Stimulated activated CD8-positive, alpha-beta memory T cell treated with anti-CD3 and anti-CD28 coated beads, Interleukin-4, amount 100 ng/mL, for 4 hours (primary cell): Measurements from ENCODE around the gene KDM4C.
"Not testable (repeated sequence)": the region's sequence is repeated elsewhere in the genome, so short reads cannot be mapped to it uniquely, and the experiment has no call there.

Experiments
- DNase-seq, 2 donors: peaks; one replicate each; pipeline ENCODE4 v3.0.0-alpha.2; 2020; ENCODE audit warnings: low read depth in 2 of 2, low spot score in 1 of 2

Gene KDM4C

DNA sequence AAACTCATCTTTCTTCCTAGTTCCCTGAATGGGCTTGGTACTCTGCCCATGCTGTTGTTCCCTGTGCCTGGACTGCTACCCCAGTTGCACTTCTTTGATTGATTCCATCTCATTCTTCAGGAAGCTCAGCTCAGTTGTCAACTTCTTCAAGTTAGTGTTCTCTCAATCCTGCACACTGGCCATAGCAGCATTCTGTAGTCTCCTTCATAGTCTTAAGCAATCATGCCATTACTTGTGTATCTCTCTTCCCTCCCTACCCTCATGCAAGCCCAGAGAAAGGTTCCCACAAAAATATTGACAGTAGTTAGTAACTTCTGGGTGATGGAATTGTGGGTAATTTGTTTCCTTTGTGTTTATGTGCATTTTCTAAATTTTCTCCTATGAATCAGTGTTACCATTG, 5.5 kb downstream of the KDM4C start:
- DNase-seq, result no peak

DNA sequence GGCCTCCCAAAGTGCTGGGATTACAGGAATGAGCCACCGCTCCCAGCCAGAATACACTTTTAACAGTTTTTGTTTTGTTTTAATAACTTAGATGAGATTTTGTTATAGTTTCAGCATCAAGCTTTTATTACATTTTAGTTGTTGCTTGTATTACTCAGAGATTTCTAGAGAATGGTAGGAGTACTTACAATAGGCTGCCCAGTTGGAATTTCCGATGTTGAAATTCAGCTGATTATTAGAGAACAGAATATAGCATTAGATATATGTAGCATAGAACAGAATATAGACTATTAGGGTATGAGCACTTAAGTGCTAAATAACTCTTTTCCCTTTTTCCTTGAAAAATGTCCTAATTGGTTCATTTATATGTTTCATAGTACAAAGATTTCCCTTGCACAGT, 6.2 kb downstream of the KDM4C start:
- no peak for DNase-seq

DNA sequence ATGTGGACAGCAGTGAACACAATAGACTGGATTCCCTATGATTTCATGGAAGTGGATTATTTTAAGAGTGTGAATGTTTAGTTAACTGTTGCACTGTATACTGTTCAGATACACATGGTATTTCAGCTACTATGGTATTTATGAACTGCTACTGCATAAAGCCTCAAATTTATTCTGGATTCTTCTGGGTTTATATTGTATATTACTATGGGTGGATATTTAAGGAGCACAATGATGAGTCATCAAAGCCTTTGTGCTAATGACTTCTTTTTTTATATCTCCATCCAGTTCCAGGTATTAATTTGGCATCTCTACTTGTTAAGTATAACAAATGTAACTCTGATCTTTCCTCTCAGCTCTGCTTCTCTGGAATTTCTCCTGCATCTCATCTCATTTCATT, 6.8 kb downstream of the KDM4C start:
- no peak for DNase-seq

DNA sequence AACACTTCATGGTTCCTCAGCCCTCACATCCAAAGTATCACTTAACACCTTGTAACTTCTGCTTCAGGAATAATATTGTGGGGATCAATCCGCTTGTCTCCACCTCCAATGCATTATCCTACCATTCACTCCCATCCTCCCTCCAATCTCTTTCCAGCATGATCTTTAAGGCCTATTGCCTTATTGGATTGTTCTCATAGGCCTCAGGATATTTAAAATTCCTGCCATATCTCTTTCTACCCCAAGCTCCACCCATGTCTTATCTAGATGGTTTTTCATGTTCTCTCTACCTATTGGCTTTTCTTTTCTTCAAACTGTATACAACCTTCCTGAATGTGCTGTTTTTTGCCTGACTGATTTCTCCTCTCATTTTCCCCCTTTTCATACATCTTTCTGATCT, 7.2 kb downstream of the KDM4C start:
- DNase-seq, result no peak

DNA sequence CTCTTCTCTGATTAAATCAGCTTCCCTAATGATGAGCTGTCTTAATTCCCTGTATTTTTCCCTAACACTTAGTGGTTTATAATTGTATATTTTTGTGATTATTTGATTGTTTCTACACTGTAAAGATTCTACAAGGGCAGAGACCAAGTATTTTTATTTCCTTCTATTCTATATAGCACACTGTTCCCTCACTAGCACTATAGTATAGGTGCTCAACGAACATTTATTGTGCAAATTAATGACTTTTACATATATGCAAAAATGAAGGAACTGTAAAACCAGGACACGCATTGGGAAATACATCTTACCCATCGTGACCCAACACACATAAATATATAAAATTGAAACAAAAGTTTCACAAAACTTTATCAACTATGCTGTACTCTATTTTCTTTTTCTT, 7.6 kb downstream of the KDM4C start:
- DNase-seq, result no peak

DNA sequence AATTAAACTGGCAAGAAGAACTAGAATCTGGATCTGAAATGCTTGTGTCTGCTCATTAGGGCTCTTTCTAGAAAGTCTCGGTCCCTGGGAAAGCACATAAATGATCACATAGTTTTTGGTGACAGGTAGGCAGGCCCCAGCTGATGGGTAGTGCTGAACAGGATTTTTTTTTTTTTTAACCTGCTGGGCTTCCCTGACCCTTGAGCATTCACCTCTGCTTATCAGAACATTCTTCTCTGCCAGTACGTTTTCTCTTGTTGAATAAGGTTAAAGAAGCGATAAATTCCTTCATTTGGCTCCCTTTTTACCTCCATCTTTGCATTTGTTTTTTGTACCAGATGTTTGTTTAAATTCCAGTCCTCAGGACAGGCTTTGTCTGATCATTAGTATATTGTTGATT, 8.8 kb downstream of the KDM4C start:
- no peak for DNase-seq

DNA sequence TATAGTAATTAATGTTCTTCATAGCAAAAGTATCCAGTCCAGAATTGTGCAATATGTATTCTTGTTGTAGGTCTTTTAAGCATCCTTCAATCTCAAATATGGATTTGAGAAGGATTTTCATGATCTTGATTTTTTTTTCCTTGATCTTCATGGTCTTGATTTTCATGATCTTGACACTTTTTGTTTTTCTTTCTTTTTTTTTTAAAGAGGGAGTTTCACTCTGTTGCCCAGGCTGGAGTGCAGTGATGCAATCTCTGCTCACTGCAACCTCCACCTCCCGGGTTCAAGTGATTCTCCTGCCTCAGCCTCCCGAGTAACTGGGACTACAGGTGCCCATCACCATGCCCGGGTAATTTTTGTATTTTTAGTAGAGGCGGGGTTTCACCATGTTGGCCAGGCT, 10.8 kb downstream of the KDM4C start:
- DNase-seq, result not testable (repeated sequence)

DNA sequence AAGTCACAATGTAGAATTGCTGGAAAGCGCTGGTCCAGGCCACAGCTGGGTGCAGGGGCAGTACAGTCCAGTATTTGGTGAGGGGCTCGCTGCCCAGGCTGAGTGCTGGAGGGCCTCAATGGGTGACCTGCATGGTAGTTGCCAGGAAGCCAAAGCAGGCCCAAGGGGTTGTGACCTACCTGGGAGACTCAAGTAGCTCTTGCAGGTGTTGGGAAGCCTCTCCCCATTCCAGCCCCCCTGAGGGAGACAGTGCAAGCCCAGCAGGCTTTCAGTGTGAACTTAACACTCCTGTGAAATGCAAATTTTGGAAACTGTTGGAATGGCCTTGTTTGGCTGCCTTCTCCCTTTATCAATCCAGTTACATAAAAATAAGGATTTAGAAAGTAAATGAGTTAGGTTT, 13.9 kb downstream of the KDM4C start:
- no peak for DNase-seq

DNA sequence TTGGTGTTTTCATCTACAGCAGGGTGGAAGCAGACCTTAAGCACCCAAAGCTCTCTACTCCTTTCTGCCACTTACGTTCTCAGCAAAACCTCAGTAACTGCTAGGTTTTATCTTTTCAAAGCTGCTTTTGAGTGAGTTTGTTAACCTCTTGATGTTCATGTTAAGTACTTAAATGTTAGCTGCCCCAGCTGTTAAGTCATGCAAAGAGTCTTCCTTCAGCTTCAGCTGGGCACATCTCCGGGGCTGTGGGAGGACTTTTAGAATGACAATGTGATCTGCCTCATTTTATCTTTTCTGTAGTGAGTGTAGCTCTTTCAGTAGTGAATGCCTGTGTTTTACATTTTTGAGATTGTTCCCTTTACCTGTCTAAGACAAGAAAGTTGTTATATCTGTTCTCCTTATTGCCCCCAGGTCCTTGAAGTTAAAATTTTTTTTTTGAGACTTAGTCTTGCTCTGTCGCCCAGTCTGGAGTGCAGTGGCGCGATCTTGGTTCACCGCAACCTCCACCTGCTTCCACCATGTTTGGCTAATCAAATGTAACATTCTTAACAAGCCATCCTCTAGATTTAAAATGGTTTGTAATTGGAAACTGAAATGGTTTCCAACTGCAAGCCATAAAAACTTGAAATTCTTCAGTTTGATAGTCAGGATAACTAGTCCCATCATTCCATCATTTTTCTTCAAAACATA, 19.6 kb downstream of the KDM4C start:
- no peak for DNase-seq

DNA sequence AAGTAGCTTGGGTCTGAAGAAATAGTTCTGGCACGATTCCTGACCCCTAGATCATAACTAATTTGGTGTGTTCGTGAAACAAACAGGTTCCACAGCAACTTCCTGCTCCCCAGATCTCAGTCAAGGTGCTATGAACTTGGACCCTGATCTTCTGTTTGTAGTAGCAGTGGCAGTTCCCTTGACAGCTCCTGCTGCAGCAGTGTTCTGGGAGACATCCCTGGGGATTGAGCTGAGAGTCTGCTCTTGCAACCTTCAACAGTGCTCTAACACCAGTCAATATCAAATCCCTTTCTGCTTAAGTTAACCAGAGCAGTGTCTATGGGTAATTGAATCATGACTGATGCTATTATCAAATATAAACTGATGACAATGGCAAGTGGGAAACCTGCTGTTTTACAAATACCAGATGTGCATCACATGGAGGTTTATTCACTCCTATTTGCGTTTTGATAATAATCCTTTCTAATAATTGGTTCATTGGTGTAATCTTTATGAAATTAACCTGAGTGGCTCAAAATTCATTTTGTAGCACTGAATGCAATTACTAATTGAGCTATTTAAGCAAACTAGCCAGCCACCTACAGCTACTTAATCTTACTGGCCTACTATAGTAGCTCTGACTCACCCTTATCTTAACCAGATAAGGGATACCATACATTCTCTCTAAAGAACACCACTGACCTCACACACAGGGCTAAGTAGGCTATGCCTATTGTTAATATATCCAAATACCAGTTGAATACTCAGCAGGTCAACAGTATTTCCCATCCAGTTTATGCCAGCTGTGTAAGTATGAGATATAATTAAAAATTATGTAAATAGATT, 21.9 kb downstream of the KDM4C start:
- no peak for DNase-seq

DNA sequence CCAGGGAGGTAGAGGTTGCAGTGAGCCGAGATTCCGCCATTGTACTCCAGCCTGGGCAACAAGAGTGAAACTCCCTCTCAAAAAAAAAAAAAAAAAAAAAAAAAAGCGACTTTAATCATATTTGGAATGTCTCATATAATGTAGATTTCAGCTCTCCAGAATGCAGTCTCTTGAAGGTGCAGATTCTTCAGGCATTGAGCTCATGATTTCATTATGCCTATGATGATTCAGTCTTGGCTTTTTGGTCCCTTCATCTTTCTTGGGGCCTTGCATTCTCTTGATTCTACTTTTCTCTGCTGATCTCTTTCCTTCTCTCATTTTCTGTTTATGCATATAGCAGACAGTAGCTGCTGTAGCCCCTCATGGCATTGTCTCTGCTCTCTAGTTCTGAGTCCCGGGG, 22.9 kb downstream of the KDM4C start:
- no peak for DNase-seq

DNA sequence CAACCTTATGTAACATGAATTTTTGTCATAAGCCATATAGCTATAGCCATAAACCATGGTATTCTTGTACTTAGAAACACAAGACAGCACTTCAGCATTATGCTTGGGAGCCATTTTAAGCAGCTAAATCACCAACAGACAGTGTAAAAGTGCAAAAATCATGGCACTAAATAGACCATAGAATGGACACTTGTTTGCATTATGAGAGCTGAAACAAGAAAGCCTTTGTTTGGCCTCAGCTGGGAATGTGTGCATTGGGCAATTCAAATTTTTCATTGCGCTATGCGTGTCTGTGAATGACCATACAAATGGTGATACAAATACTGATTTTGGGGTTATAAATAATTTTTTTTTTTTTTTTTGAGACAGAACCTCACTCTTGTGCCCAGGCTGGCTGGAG, 23.7 kb downstream of the KDM4C start:
- DNase-seq, result no peak

DNA sequence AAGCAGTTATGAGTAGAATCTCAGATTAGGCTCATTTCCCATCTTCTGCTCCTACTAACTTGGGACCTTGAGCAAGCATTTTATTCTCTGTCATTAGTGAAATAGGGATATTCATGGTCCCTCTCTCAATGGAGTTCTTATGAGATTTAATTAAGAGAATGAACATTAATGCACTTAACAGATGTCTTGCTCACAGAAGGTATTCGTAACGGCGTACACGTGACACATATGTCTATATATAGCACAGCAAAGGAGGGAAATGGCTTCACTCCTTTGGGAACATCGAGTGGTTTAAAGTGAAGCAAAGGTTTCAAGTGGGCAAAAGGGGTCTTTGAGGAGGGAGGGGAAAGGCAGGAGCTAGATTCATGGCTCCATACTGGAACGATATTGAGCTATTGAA, 24.6 kb downstream of the KDM4C start:
- DNase-seq, result no peak

DNA sequence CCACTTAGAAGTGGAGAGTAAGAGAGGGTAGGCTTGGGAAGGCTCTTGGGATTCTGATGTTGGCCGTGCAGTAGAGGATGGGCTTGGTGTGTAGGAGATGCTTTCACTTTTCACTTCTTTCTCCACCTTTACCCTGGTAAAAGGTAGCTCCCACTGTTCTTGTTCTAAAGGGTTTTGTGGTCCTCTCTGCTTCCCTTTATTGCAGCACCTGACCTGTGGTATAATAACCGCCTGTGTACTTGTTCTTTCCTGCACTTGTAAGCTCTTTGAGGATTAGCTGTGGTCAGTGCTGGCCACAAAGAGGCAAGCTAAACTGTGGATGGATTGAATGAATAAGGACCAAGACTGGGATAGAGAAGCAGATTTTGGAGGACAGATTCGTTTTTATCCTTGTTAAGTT, 25.2 kb downstream of the KDM4C start:
- DNase-seq, result no peak

DNA sequence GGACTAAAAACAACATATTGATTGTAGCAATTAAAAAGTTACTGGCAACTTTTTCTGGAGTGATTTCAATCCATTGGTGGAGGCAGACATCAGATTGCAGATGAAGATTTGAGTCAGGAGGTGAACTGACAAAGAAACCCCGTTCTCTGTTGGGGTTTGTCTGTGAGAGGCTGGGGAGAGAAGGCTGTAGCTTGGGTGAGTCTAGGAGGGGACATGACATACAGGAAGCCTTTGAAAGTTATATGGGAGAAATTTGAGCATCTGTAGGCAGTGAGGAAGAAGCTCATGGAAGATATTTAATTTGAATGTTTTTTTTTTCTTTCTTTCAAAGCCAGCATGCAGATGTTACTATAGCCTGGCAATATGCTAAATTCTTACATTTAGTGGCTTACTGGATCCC, 26.0 kb downstream of the KDM4C start:
- DNase-seq, result no peak

DNA sequence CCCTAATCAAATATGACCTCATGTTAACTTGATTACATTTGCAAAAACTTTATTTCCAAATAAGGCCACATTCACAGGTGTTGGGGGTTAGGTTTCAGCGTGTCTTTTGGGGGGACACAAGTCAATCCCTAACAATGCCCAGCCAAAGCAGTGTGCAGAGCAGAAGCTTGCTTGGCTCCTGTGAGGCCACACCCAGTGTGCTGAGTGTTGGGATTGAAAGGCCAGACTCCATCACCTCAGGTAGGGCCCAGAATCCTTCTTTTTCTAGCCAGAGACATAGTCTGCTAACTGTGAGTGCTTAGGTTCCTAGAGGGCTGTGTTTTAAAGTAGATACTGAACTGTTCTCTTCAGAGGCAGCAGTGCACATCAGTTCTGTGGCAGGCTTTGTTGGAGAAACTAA, 27.9 kb downstream of the KDM4C start:
- DNase-seq, result no peak

DNA sequence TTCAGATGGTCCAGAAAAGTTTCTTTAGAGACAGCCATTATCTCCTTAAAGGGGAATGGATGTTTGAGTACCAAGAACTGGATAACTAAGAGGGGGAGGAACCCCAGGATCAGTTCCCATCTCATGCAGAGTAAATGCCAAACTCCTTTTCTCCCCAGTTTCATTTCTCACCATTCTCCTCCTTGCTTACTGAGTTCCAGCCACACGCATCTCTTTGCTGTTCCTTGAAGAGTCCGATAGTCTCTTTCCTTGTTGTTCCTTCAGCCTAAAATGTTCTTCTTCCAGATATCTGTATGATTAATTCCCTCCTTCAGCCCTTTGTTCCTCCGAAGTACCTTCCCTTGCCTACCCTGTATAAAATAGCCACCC, 30.0 kb downstream of the KDM4C start:
- DNase-seq, result no peak

DNA sequence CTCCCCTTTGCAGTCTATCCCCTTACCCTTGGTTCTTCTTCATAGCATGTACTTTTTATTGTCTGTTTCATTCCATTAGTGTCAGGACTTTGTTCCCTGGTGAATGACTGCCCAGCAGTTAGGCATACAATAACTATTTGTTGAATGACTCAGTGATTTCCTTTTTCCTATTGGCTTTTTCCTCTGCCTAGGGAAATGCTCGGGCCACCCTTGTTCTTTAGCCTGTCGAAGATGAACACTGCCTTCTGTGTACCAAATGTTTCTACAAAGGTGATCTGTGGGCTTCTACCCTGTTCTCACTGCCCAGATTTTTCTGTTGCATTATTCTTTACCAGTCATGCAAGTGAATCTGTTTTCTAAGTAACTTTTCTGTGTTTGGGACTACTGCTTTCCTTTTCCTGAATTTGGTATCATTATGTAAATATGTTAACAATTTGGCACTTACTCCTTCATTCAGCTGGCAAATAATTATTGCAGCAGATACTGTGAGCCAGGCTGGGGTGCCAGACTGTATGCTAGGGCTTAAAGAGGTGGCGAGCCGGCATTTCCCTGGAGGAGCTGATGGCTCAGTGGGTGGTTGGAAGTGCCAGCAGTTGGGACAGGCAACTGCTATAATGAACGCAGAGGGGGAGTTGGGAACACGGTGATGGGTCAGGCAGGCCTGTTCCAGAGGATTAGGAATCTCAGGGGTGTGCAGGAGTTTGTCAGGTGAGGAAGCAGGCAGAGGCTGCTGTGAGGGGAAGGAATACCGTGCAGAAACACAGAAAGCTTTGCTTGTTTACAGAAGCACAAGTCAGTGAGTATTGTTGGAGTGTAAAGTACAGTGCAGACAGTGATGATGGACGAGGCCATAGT, 30.6 kb downstream of the KDM4C start:
- no peak for DNase-seq

DNA sequence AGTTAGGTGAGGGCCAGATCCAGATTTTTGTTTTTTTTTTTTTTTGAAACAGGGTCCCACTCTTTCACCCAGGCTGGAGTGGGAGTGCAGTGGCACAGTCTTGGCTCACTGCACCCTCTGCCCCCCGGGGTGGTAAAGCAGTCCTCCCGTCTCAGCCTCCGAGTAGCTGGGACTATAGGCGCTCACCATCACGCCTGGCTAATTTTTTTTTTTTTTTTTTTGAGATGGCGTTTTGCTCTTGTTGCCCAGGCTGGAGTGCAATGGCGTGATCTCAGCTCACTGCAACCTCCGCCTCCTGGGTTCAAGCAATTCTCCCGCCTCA, 31.2 kb downstream of the KDM4C start:
- DNase-seq, result not testable (repeated sequence)

DNA sequence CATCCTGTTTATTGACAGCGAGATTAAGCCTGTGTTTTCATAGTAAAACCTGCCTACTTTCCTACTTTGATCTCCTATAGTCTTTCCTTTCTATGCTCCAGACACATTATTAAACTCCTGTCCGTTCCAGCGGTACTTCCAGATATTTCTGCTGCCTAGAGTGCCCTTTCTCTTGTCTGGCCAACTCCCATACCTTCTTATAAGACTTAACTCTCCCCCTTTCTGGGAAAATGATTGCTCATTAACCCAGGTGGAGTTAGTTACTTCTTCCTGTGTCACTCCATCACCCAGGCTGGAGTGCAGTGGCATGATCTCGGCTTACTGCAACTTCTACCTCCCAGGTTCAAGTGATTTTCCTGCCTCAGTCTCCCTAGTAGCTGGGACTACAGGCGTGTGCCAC, 33.1 kb downstream of the KDM4C start:
- DNase-seq, result no peak

DNA sequence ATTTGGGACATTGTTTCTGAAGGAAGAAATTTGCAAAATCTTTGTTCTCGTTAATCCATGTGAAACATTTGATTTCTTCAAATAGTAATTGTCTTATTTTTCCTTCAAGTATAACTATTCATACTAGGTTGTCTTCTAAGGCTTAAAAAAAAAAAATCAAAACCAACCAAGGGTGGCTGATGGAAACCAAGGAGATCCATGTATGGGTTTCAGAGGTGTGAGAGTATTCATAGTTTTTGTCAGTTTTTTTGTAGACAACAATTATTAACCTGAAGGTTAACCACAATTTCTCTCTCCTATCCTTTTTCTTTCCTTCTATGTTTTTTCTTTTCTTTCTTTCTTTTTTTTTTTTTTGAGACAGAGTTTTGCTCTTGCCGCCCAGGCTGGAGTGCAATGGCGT, 35.4 kb downstream of the KDM4C start:
- DNase-seq, result no peak

DNA sequence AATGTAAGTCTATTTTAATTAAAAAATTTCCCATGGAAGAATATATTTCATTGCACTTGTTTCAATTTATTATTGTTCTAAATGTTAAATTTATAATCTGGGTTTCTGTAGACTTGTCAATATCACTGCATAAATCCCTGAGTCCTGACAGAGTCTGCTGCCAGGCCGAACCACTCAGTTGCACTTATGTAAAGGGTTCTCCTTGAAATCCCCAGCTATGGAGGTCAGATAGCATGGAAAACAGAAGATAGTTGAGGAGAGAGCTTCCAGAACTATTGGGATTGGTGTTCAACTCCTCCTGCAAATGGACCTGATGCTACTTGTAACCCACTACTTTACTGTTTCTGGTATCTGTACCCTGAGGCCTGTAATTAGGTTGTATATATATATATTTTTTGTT, 37.2 kb downstream of the KDM4C start:
- no peak for DNase-seq
